K562 (cell line): ENCODE results near the gene CDC45. TPM values are rescaled to one million over a fixed set of nuclear protein-coding genes. Genes with fewer than 3 reads are reported as not detected.
A peak's percentile ranks its signal among the peaks of the same experiment; 100 is the strongest.

Source experiments
- ATF3 ChIP-seq, 2 experiments: fragments of 450-650 bp in 1 of 2; sonication (generic) in 1 of 2; formaldehyde crosslinking in 1 of 2; IDR thresholded peaks in 1 of 2; conservative IDR thresholded peaks in 1 of 2; 2 replicates each; pipeline versions ENCODE4 v1.6.1 to v1.8.1; 2016 to 2023; ENCODE audit warnings: mild to moderate bottlenecking in 2 of 2, moderate library complexity in 2 of 2, inconsistent platforms in 1 of 2, missing genetic modification reagents in 1 of 2
- CXXC5 ChIP-seq: fragments of 250-450 bp; sonication (Bioruptor Pico); IDR thresholded peaks from 2 replicates; pipeline ENCODE4 v1.8.0; 2022; ENCODE audit warnings: inconsistent platforms, mild to moderate bottlenecking, moderate library complexity
- DEAF1 ChIP-seq: fragments of 450-650 bp; formaldehyde crosslinking; IDR thresholded peaks from 2 replicates; pipeline ENCODE4 v1.4.0; 2020; ENCODE audit warnings: mild to moderate bottlenecking, moderate library complexity
- ID3 ChIP-seq, 2 experiments: fragments of 250-450 bp in 1 of 2; fragments of 450-650 bp in 1 of 2; sonication (Bioruptor Pico) in 1 of 2; IDR thresholded peaks; 2 replicates each; pipeline versions ENCODE4 v1.6.1 to v1.8.0; 2016 to 2021; ENCODE audit warnings: mild to moderate bottlenecking in 2 of 2, moderate library complexity in 2 of 2, missing compliant biosample characterization in 1 of 2, missing genetic modification characterization in 1 of 2
- ILK ChIP-seq: fragments of 450-650 bp; IDR thresholded peaks from 2 replicates; pipeline ENCODE4 v1.6.1; 2016; ENCODE audit warnings: missing genetic modification characterization, low read depth, mild to moderate bottlenecking, missing compliant biosample characterization, moderate library complexity, borderline replicate concordance
- NELFE ChIP-seq: IDR thresholded peaks from 2 replicates; pipeline ENCODE4 v1.6.1; 2011; ENCODE audit warnings: mild to moderate bottlenecking; ENCODE audit not compliant: insufficient read depth, insufficient read length
- NR2C1 ChIP-seq, 2 experiments: fragments of 450-650 bp; IDR thresholded peaks; 2 replicates each; pipeline ENCODE4 v1.6.1; 2017; ENCODE audit warnings: mild to moderate bottlenecking in 2 of 2, antibody characterized with exemption in 1 of 2, inconsistent platforms in 1 of 2, missing compliant biosample characterization in 1 of 2, missing genetic modification characterization in 1 of 2
- PTTG1 ChIP-seq: fragments of 450-650 bp; IDR thresholded peaks from 2 replicates; pipeline ENCODE4 v1.6.1; 2016; ENCODE audit warnings: low read depth, mild to moderate bottlenecking, missing genetic modification characterization, missing compliant biosample characterization
- SAFB ChIP-seq: fragments of 200-400 bp; formaldehyde crosslinking; IDR thresholded peaks from 2 replicates; pipeline ENCODE4 v1.6.1; 2017; ENCODE audit warnings: low read depth, low read length, borderline replicate concordance
- TAF15 ChIP-seq: fragments of 200-400 bp; formaldehyde crosslinking; IDR thresholded peaks from 2 replicates; pipeline ENCODE4 v1.6.1; 2017; ENCODE audit warnings: mild to moderate bottlenecking, low read depth, low read length, moderate library complexity
- TFAM ChIP-seq: fragments of 250-450 bp; sonication (Bioruptor Pico); conservative IDR thresholded peaks from 2 replicates; pipeline ENCODE4 v1.5.0; 2021; ENCODE audit warnings: mild to moderate bottlenecking, moderate library complexity
- ZBTB33 ChIP-seq: sonication (generic); formaldehyde crosslinking; IDR thresholded peaks from 2 replicates; pipeline ENCODE4 v1.8.1; 2023; ENCODE audit warnings: mild to moderate bottlenecking, missing genetic modification reagents
- ZFX ChIP-seq: sonication (generic); formaldehyde crosslinking; IDR thresholded peaks from 2 replicates; pipeline ENCODE4 v1.8.0; 2022; ENCODE audit warnings: mild to moderate bottlenecking, missing genetic modification reagents, moderate library complexity
- polyA plus RNA-seq, 8 experiments: library from polyadenylated mRNA; depleted of rRNA in 4 of 8; stranded (reverse) in 5 of 8; unstranded in 3 of 8; fragments of >200 nt; fragmentation: Nextera tagmentation in 2 of 8; fragmentation: Illumina TruSeq in 1 of 8; extraction: Ambion mirVana in 2 of 8; extraction: Trizol in 1 of 8; gene quantifications; 2 replicates each; pipeline versions ENCODE4 v1.2.1 to v1.2.3, GENCODE V29; 2011 to 2014; ENCODE audit warnings: inconsistent platforms in 1 of 8, missing spikeins in 1 of 8
- total RNA-seq, 7 experiments: library from RNA; depleted of rRNA in 6 of 7; stranded (reverse); fragments of >200 nt in 6 of 7; fragmentation: Illumina TruSeq in 2 of 7; extraction: Trizol in 2 of 7; gene quantifications; 2 replicates each; pipeline versions ENCODE4 v1.2.1 to v1.2.3, GENCODE V29; 2011 to 2021; ENCODE audit warnings: low replicate concordance in 1 of 7
- TF ChIP-seq, protein P1 (sequence below), 3 experiments: fragments of 200-800 bp in 1 of 3; fragments of 250-450 bp in 1 of 3; fragments of 450-650 bp in 1 of 3; sonication (Bioruptor Pico) in 1 of 3; sonication (Bioruptor generic) in 1 of 3; formaldehyde crosslinking in 1 of 3; IDR thresholded peaks; 2 replicates each; pipeline versions ENCODE4 v1.6.1 to v1.8.0; 2016 to 2022; ENCODE audit warnings: mild to moderate bottlenecking in 2 of 3, missing genetic modification characterization in 2 of 3, missing compliant biosample characterization in 1 of 3, moderate library complexity in 1 of 3
- TF ChIP-seq, protein P2 (sequence below): sonication (generic); formaldehyde crosslinking; IDR thresholded peaks from 2 replicates; pipeline ENCODE4 v1.8.0; 2022; ENCODE audit warnings: missing genetic modification reagents, mild to moderate bottlenecking, borderline replicate concordance

CDC45 gene
- total and polyA plus RNA-seq, 9 of the 15 experiments (the other 6 are each of a cell fraction or from before 2014, with no cell fraction given), result 251 to 580 (median 410) TPM

GRCh38 chr22:19480789-19481188, 1.1 kb downstream of the CDC45 start (continued):
- TF ChIP-seq ZFX (CRISPR knock-in tag) (no peak), DEAF1 (no peak), NELFE (no peak), ID3 (CRISPR knock-in tag; IDR thresholded peaks at IDR 0.05) (no peak), ID3 (tag; IDR thresholded peaks at IDR 0.05) (no peak), PTTG1 (tag) (no peak), ILK (tag) (no peak), NR2C1 (IDR thresholded peaks at IDR 0.05) (no peak), NR2C1 (tag; IDR thresholded peaks at IDR 0.05) (no peak), ATF3 (IDR thresholded peaks at IDR 0.05) (no peak), ATF3 (CRISPR knock-in tag; conservative IDR thresholded peaks at IDR 0.05) (peak; percentile 19; the same call in 1 of the 2 replicates), ZBTB33 (CRISPR knock-in tag) (no peak), SAFB (no peak), TAF15 (no peak), CXXC5 (no peak), TFAM (CRISPR knock-in tag) (no peak)
- TF ChIP-seq, protein P1, sequence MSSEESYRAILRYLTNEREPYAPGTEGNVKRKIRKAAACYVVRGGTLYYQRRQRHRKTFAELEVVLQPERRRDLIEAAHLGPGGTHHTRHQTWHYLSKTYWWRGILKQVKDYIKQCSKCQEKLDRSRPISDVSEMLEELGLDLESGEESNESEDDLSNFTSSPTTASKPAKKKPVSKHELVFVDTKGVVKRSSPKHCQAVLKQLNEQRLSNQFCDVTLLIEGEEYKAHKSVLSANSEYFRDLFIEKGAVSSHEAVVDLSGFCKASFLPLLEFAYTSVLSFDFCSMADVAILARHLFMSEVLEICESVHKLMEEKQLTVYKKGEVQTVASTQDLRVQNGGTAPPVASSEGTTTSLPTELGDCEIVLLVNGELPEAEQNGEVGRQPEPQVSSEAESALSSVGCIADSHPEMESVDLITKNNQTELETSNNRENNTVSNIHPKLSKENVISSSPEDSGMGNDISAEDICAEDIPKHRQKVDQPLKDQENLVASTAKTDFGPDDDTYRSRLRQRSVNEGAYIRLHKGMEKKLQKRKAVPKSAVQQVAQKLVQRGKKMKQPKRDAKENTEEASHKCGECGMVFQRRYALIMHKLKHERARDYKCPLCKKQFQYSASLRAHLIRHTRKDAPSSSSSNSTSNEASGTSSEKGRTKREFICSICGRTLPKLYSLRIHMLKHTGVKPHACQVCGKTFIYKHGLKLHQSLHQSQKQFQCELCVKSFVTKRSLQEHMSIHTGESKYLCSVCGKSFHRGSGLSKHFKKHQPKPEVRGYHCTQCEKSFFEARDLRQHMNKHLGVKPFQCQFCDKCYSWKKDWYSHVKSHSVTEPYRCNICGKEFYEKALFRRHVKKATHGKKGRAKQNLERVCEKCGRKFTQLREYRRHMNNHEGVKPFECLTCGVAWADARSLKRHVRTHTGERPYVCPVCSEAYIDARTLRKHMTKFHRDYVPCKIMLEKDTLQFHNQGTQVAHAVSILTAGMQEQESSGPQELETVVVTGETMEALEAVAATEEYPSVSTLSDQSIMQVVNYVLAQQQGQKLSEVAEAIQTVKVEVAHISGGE (CRISPR knock-in tag; IDR thresholded peaks at IDR 0.05), result no peak
- TF ChIP-seq, protein P2, sequence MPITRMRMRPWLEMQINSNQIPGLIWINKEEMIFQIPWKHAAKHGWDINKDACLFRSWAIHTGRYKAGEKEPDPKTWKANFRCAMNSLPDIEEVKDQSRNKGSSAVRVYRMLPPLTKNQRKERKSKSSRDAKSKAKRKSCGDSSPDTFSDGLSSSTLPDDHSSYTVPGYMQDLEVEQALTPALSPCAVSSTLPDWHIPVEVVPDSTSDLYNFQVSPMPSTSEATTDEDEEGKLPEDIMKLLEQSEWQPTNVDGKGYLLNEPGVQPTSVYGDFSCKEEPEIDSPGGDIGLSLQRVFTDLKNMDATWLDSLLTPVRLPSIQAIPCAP, result no peak
